NCI-H526 (cell line): ENCODE results near the gene CLEC4G.

ENCODE experiments used
- DNase-seq, 2 experiments: peaks; one replicate each; lab custom pipeline; 2025; lab: John Stamatoyannopoulos, UW

The CLEC4G gene

GRCh38 chr19:7729211-7729610, 2.7 kb downstream of the CLEC4G start:
- no peak for DNase-seq

GRCh38 chr19:7725791-7726190, 6.1 kb downstream of the CLEC4G start:
- DNase-seq = no peak

- no peak for DNase-seq
These were observed 9.7 kb downstream of the CLEC4G start for GRCh38 chr19:7722231-7722651.

- DNase-seq = no peak
These were observed 11.6 kb downstream of the CLEC4G start for GRCh38 chr19:7720351-7720750.

GRCh38 chr19:7718668-7719067, 13.2 kb downstream of the CLEC4G start:
- DNase-seq = no peak

GRCh38 chr19:7716762-7717161, 15.1 kb downstream of the CLEC4G start:
- DNase-seq = no peak

- DNase-seq = no peak
These were observed 16.2 kb downstream of the CLEC4G start for GRCh38 chr19:7715671-7716070.

GRCh38 chr19:7710616-7711015, 21.3 kb downstream of the CLEC4G start:
- DNase-seq = no peak

GRCh38 chr19:7709932-7710460, 21.9 kb downstream of the CLEC4G start:
- no peak for DNase-seq

- DNase-seq = no peak
These were observed 24.9 kb downstream of the CLEC4G start for GRCh38 chr19:7706955-7707456.

- no peak for DNase-seq
These were observed 25.5 kb downstream of the CLEC4G start for GRCh38 chr19:7706188-7706954.

- DNase-seq = no peak
These were observed 26.3 kb downstream of the CLEC4G start for GRCh38 chr19:7705387-7706187.

- DNase-seq = no peak
These were observed 27.4 kb downstream of the CLEC4G start for GRCh38 chr19:7704280-7705060.

- no peak for DNase-seq
These were observed 28.6 kb downstream of the CLEC4G start for GRCh38 chr19:7703332-7703731.

- DNase-seq = no peak
These were observed 30.1 kb downstream of the CLEC4G start, which contains the start of gene FCER2 for GRCh38 chr19:7701654-7702457. Gene FCER2, minus strand, starts transcription at chr19:7702131. Its CDS starts 2,371 bp downstream, at chr19:7699760.

GRCh38 chr19:7701049-7701653, 30.8 kb downstream of the CLEC4G start:
- DNase-seq = no peak

- no peak for DNase-seq
These were observed 32.2 kb downstream of the CLEC4G start for GRCh38 chr19:7699417-7700401.

- DNase-seq = no peak
These were observed 32.9 kb downstream of the CLEC4G start for GRCh38 chr19:7699003-7699402.

GRCh38 chr19:7698583-7698982, 33.3 kb downstream of the CLEC4G start:
- DNase-seq = no peak
